H1 (cell line): ENCODE data around the gene PLA2G4F. TPM values are rescaled to one million over a fixed set of nuclear protein-coding genes. Genes with fewer than 3 reads are reported as not detected.

ENCODE experiments used
- CTCF ChIA-PET: fragments of 300-600 bp; sonication (Branson Sonifier 250); formaldehyde crosslinking; loops from one replicate; lab custom pipeline; 2021; ENCODE audit not compliant: partially characterized antibody; lab: Charles Lee
- POLR2A ChIA-PET: fragments of 300-600 bp; sonication (Branson Sonifier 250); formaldehyde crosslinking; loops from one replicate; lab custom pipeline; 2021; ENCODE audit warnings: inconsistent platforms; ENCODE audit not compliant: partially characterized antibody; lab: Charles Lee
- DNase-seq, 2 experiments: peaks; one replicate each; pipeline versions ENCODE4 v3.0.0 to v3.0.0-alpha.2; 2010 to 2022; ENCODE audit warnings: low spot score in 2 of 2, low read depth in 1 of 2, mixed read lengths in 1 of 2
- FAIRE-seq: peaks from 2 replicates; lab custom pipeline; 2011; peaks lifted over from hg19 to GRCh38; lab: Jason Lieb, UNC
- H2AFZ ChIP-seq: 2 replicates; pipeline ENCODE4 v1.8.1; 2012; ENCODE audit warnings: low read length, inconsistent platforms
- H2AK5ac ChIP-seq: 2 replicates; pipeline ENCODE4 v1.6.1; 2013; ENCODE audit warnings: low read depth, low read length
- H2BK120ac ChIP-seq: replicated peaks from 2 replicates; pipeline ENCODE3; 2013; ENCODE audit warnings: low read depth, low read length, inconsistent platforms
- H2BK12ac ChIP-seq: 2 replicates; pipeline ENCODE4 v1.6.1; 2013; ENCODE audit warnings: low read depth, low read length
- H2BK15ac ChIP-seq: 2 replicates; pipeline ENCODE4 v1.6.1; 2013; ENCODE audit warnings: low read length
- H2BK20ac ChIP-seq: 2 replicates; pipeline ENCODE4 v1.6.1; 2013; ENCODE audit warnings: low read length
- H2BK5ac ChIP-seq: 2 replicates; pipeline ENCODE4 v1.6.1; 2013; ENCODE audit warnings: low read depth, low read length
- H3K14ac ChIP-seq: 2 replicates; pipeline ENCODE4 v1.6.1; 2013; ENCODE audit warnings: inconsistent platforms; ENCODE audit not compliant: insufficient read length
- H3K18ac ChIP-seq: 2 replicates; pipeline ENCODE4 v1.6.1; 2013; ENCODE audit warnings: low read length; ENCODE audit errors: extremely low read depth
- H3K23ac ChIP-seq: 2 replicates; pipeline ENCODE4 v1.6.1; 2013; ENCODE audit warnings: inconsistent platforms; ENCODE audit not compliant: insufficient read length
- H3K23me2 ChIP-seq: 2 replicates; pipeline ENCODE4 v1.6.1; 2013; ENCODE audit warnings: low read depth, low read length
- H3K27ac ChIP-seq: 2 replicates; pipeline ENCODE4 v1.6.1; 2011; ENCODE audit warnings: low read depth, low read length, inconsistent platforms
- H3K27me3 ChIP-seq, 4 experiments: replicated peaks in 1 of 4; 1 replicate in 1 of 4; 2 replicates in 3 of 4; pipeline versions ENCODE4 v1.6.1 to v1.8.1; 2011 to 2013; ENCODE audit warnings: low read length in 3 of 4, mild to moderate bottlenecking in 3 of 4, inconsistent platforms in 2 of 4, mixed read lengths in 2 of 4, moderate library complexity in 1 of 4; ENCODE audit not compliant: control insufficient read depth in 3 of 4, insufficient read depth in 3 of 4; ENCODE audit errors: extremely low read depth in 1 of 4
- H3K36me3 ChIP-seq, 4 experiments: 2 replicates each; pipeline versions ENCODE4 v1.6.1 to v1.8.1; 2011 to 2013; ENCODE audit warnings: mild to moderate bottlenecking in 4 of 4, low read length in 3 of 4, moderate library complexity in 2 of 4, control low read depth in 1 of 4, inconsistent platforms in 1 of 4; ENCODE audit not compliant: insufficient read depth in 4 of 4, control insufficient read depth in 2 of 4
- H3K4ac ChIP-seq: replicated peaks from 2 replicates; pipeline ENCODE3; 2013; ENCODE audit warnings: low read length, low read depth, mixed read lengths, inconsistent platforms; ENCODE audit not compliant: insufficient read length
- H3K4me1 ChIP-seq, 4 experiments: replicated peaks in 1 of 4; 1 replicate in 1 of 4; 2 replicates in 3 of 4; pipeline versions ENCODE4 v1.6.1 to v1.8.1; 2011 to 2013; ENCODE audit warnings: low read length in 3 of 4, inconsistent platforms in 2 of 4, mixed read lengths in 1 of 4; ENCODE audit not compliant: insufficient read depth in 4 of 4, control insufficient read depth in 3 of 4
- H3K4me2 ChIP-seq, 2 experiments: 2 replicates each; pipeline versions ENCODE4 v1.6.1 to v1.8.1; 2011 to 2013; ENCODE audit warnings: low read depth in 2 of 2, low read length in 2 of 2, control low read depth in 1 of 2, inconsistent platforms in 1 of 2, mild to moderate bottlenecking in 1 of 2; ENCODE audit not compliant: insufficient read depth in 1 of 2
- H3K4me3 ChIP-seq, 4 experiments: fragments of 200-600, 300-600 bp in 1 of 4; sonication (generic), shearing (Covaris generic), sonication (Bioruptor Twin) in 1 of 4; 2 replicates each; pipeline versions ENCODE4 v1.5.1 to v1.8.1; 2011 to 2016; ENCODE audit warnings: low read length in 4 of 4, low read depth in 3 of 4, control low read depth in 2 of 4, inconsistent platforms in 2 of 4, mild to moderate bottlenecking in 2 of 4, mixed read lengths in 1 of 4, moderate library complexity in 1 of 4; ENCODE audit not compliant: insufficient read depth in 2 of 4; ENCODE audit errors: extremely low read depth in 1 of 4
- H3K56ac ChIP-seq: replicated peaks from 2 replicates; pipeline ENCODE3; 2013; ENCODE audit warnings: low read depth, mild to moderate bottlenecking, mixed read lengths, low read length, inconsistent platforms; ENCODE audit not compliant: insufficient read length
- H3K79me1 ChIP-seq: 2 replicates; pipeline ENCODE4 v1.6.1; 2013; ENCODE audit warnings: low read depth, low read length, control low read depth
- H3K79me2 ChIP-seq, 2 experiments: 2 replicates each; pipeline versions ENCODE4 v1.6.1 to v1.8.1; 2012 to 2013; ENCODE audit warnings: low read length in 2 of 2, mild to moderate bottlenecking in 2 of 2, inconsistent platforms in 1 of 2; ENCODE audit not compliant: insufficient read depth in 2 of 2, control insufficient read depth in 1 of 2
- H3K9ac ChIP-seq, 4 experiments: replicated peaks in 1 of 4; 1 replicate in 1 of 4; 2 replicates in 3 of 4; pipeline versions ENCODE4 v1.6.1 to v1.8.1; 2011 to 2013; ENCODE audit warnings: low read depth in 3 of 4, low read length in 3 of 4, control low read depth in 2 of 4, mild to moderate bottlenecking in 2 of 4, moderate library complexity in 2 of 4, inconsistent platforms in 1 of 4; ENCODE audit errors: extremely low read depth in 1 of 4
- H3K9me3 ChIP-seq, 2 experiments: 2 replicates each; pipeline versions ENCODE4 v1.6.1 to v1.8.1; 2012 to 2013; ENCODE audit warnings: mild to moderate bottlenecking in 2 of 2, moderate library complexity in 2 of 2, control low read depth in 1 of 2, inconsistent platforms in 1 of 2, low read depth in 1 of 2, low read length in 1 of 2, mixed read lengths in 1 of 2; ENCODE audit not compliant: insufficient read depth in 2 of 2
- H4K20me1 ChIP-seq, 2 experiments: replicated peaks in 1 of 2; 2 replicates each; pipeline versions ENCODE3 to v1.8.1; 2011 to 2013; ENCODE audit warnings: inconsistent platforms in 2 of 2, low read length in 2 of 2, mild to moderate bottlenecking in 1 of 2; ENCODE audit not compliant: insufficient read depth in 2 of 2, control insufficient read depth in 1 of 2
- H4K5ac ChIP-seq: 2 replicates; pipeline ENCODE4 v1.6.1; 2013; ENCODE audit warnings: low read length, low read depth, mixed read lengths, inconsistent platforms; ENCODE audit not compliant: insufficient read length
- H4K8ac ChIP-seq: 2 replicates; pipeline ENCODE4 v1.8.0; 2013; ENCODE audit warnings: mild to moderate bottlenecking, moderate library complexity, low read length, inconsistent platforms; ENCODE audit not compliant: insufficient read depth; ENCODE audit errors: extremely low read depth
- H4K91ac ChIP-seq: replicated peaks from 2 replicates; pipeline ENCODE3; 2013; ENCODE audit warnings: low read length, mixed read lengths, inconsistent platforms; ENCODE audit not compliant: insufficient read length
- ASH2L ChIP-seq: fragments of 200-600, 300-600 bp; sonication (generic); IDR thresholded peaks from one replicate; pipeline ENCODE4 v1.7.1; 2017; ENCODE audit warnings: low read length
- CTCF ChIP-seq, 3 experiments: IDR thresholded peaks; 1 replicate in 2 of 3; 2 replicates in 1 of 3; pipeline versions ENCODE4 v1.5.1 to v1.6.1; 2011; ENCODE audit warnings: low read length in 3 of 3, mild to moderate bottlenecking in 3 of 3, inconsistent platforms in 2 of 3, low read depth in 1 of 3, moderate library complexity in 1 of 3; ENCODE audit not compliant: insufficient read depth in 1 of 3; ENCODE audit errors: control extremely low read depth in 1 of 3
- NRF1 ChIP-seq: IDR thresholded peaks from 2 replicates; pipeline ENCODE4 v1.6.1; 2011; ENCODE audit warnings: mild to moderate bottlenecking, low read depth, low read length, improper control_type of control experiment
- SP2 ChIP-seq: IDR thresholded peaks from 2 replicates; pipeline ENCODE4 v1.6.1; 2012; ENCODE audit warnings: mild to moderate bottlenecking, low read length, inconsistent platforms
- WGBS, 2 experiments: shearing (Covaris generic) in 1 of 2; methylation state at CpG; one replicate each; pipeline versions ENCODE4 v1.1.6 to v1.1.7; 2013 to 2015; ENCODE audit warnings: low lambda C conversion rate in 2 of 2, mixed read lengths in 2 of 2, inconsistent platforms in 1 of 2, low coverage in 1 of 2, missing lambda C conversion rate in 1 of 2; ENCODE audit not compliant: insufficient replicate concordance in 2 of 2, insufficient coverage in 1 of 2, insufficient read length in 1 of 2; ENCODE audit errors: extremely low coverage in 1 of 2, missing lambda C conversion rate in 1 of 2; 5-methylcytosine and 5-hydroxymethylcytosine counted together
- polyA plus RNA-seq, 7 experiments: library from polyadenylated mRNA; depleted of rRNA in 3 of 7; stranded (reverse) in 5 of 7; unstranded in 2 of 7; fragments of >200 nt in 5 of 7; fragments of 200-250 nt in 2 of 7; gene quantifications; 1 replicate in 5 of 7; 2 replicates in 1 of 7; 4 replicates in 1 of 7; pipeline versions ENCODE4 v1.2.1 to v1.2.3, GENCODE V29; 2011 to 2013; ENCODE audit warnings: missing spikeins in 2 of 7, mixed read lengths in 2 of 7
- total RNA-seq: library from RNA; stranded (reverse); fragmentation: NEBNext Ultra II Directional; extraction: Animal tissue kit (Norgen Biotek cat#: 25700); gene quantifications from 2 replicates; pipeline ENCODE4 v1.2.1, GENCODE V29; 2021

PLA2G4F gene
- total and polyA plus RNA-seq, 2 of the 8 experiments (the other 6 are each of a cell fraction or from before 2014, with no cell fraction given) = not detected

- H3K79me1 ChIP-seq = no peaks in the 10 kb centered on the region
- no peak for TF ChIP-seq ASH2L
- TF ChIP-seq NRF1 = no peak
- peak in 1 of 3 experiments; percentile 20; a peak in 1 of 4 replicates for TF ChIP-seq CTCF (IDR thresholded peaks at IDR 0.05; ENCODE audit: control extremely low read depth in 1 of 3, insufficient read depth in 1 of 3, low read depth in 1 of 3, low read length in 3 of 3)
- no peak for TF ChIP-seq SP2
- H3K23ac ChIP-seq = no peak within 1 kb of the TSS
- no peak within 1 kb of the TSS for H3K4me3 ChIP-seq
- peak within 1 kb of the TSS; percentile 11; the same call in 1 of the 2 replicates for H4K8ac ChIP-seq
- H3K36me3 ChIP-seq = no peaks in the 10 kb centered on the region; a peak in 1 of 8 replicates
- no peak within 1 kb of the TSS for H4K5ac ChIP-seq
- H4K20me1 ChIP-seq = no peaks in the 10 kb centered on the region
- no peak within 1 kb of the TSS for H3K27ac ChIP-seq
- ChIA-PET CTCF (interaction anchor here (1.1 to 7.3 kb wide), 8 partner anchors 10 to 44 kb away, joined by 3 to 63 read pairs (median 7); no protein-coding TSS in a partner anchor), POLR2A (no interaction called here)
- peak within 1 kb of the TSS; percentile 53 for H3K4ac ChIP-seq
- H2BK15ac ChIP-seq = no peak within 1 kb of the TSS
- H3K56ac ChIP-seq = no peak within 1 kb of the TSS
- H2BK12ac ChIP-seq = no peak within 1 kb of the TSS
- no peak within 1 kb of the TSS for H2BK120ac ChIP-seq
- peak within 1 kb of the TSS; percentile 19; the same call in 1 of the 2 replicates for H3K18ac ChIP-seq
- H3K9me3 ChIP-seq = no peaks in the 10 kb centered on the region
- H3K9ac ChIP-seq = no peak within 1 kb of the TSS
- no peak within 1 kb of the TSS for H3K14ac ChIP-seq
- H3K4me1 ChIP-seq = peaks cover 0 to 5% (median 2%) of the 10 kb centered on the region in 4 experiments; a peak in 4 of 7 replicates
- no peaks in the 10 kb centered on the region for H3K79me2 ChIP-seq
- no peak within 1 kb of the TSS for H2AFZ ChIP-seq
- no peak for DNase-seq
- peak within 1 kb of the TSS; percentile 30; the same call in 1 of the 2 replicates for H2BK5ac ChIP-seq
- FAIRE-seq = no peak
- H3K23me2 ChIP-seq = no peaks in the 10 kb centered on the region; the same call in 1 of the 2 replicates
- H2AK5ac ChIP-seq = no peak within 1 kb of the TSS
- no peak within 1 kb of the TSS for H3K4me2 ChIP-seq
- H4K91ac ChIP-seq = no peak within 1 kb of the TSS
- 92% methylated on average over 6 of the region's 6 CpGs; no CpG with 5 or more reads in 1 of the 2 experiments for WGBS, 2 experiments
- no peak within 1 kb of the TSS for H2BK20ac ChIP-seq
- no peaks in the 10 kb centered on the region; a peak in 1 of 7 replicates for H3K27me3 ChIP-seq
These were observed 61.9 kb downstream of the PLA2G4F start, which contains the start of gene PLA2G4D for GRCh38 chr15:42094512-42094963. Gene PLA2G4D (minus strand): TSS chr15:42094562. CDS start chr15:42094459, 103 bp downstream.
